Renal cortex interstitium (tissue), 11 donors: ENCODE results near the gene HERC6. TPM values are rescaled to one million over a fixed set of nuclear protein-coding genes. Genes with fewer than 3 reads are reported as not detected.
"Not testable (repeated sequence)": the region's sequence is repeated elsewhere in the genome, so short reads cannot be mapped to it uniquely, and the experiment has no call there.

Experiments used
- DNase-seq, 11 donors: peaks; one replicate each; pipeline ENCODE4 v3.0.0-alpha.2; 2013; ENCODE audit warnings: low read depth in 9 of 11, low spot score in 4 of 11; ENCODE audit errors: extremely low read depth in 1 of 11
- polyA plus RNA-seq, 3 donors: library from polyadenylated mRNA; unstranded; fragments of 120-200 nt; gene quantifications; one replicate each; pipeline ENCODE4 v1.2.1, GENCODE V29; 2013; ENCODE audit not compliant: insufficient read length in 3 of 3

The HERC6 gene
- polyA plus RNA-seq, 3 donors: 7.4 to 12.8 (median 9.3) TPM

GRCh38 chr4:88369180-88369812 is 9.4 kb upstream of the HERC6 start:
- peak in 4 of 11 donors; percentile 8 to 45 (median 25) for DNase-seq

GRCh38 chr4:88381123-88381522 is 2.5 kb downstream of the HERC6 start:
- DNase-seq: no peak

- DNase-seq: no peak
Measured at GRCh38 chr4:88382621-88383020, 4.0 kb downstream of the HERC6 start.

GRCh38 chr4:88390128-88390527 is 11.5 kb downstream of the HERC6 start:
- DNase-seq: no peak

- no peak for DNase-seq
Measured at GRCh38 chr4:88391703-88392102, 13.1 kb downstream of the HERC6 start.

- DNase-seq: no peak
Measured at GRCh38 chr4:88396681-88397080, 18.0 kb downstream of the HERC6 start.

GRCh38 chr4:88398381-88398780 is 19.7 kb downstream of the HERC6 start:
- DNase-seq: no peak

GRCh38 chr4:88409206-88409605 is 30.6 kb downstream of the HERC6 start:
- DNase-seq: no peak

- DNase-seq: no peak
Measured at GRCh38 chr4:88409789-88410188, 31.1 kb downstream of the HERC6 start.

GRCh38 chr4:88411491-88412096 is 32.9 kb downstream of the HERC6 start:
- no peak for DNase-seq

GRCh38 chr4:88413801-88414200 is 35.1 kb downstream of the HERC6 start:
- no peak for DNase-seq

GRCh38 chr4:88414755-88415154 is 36.1 kb downstream of the HERC6 start:
- DNase-seq: no peak

GRCh38 chr4:88415982-88416381 is 37.3 kb downstream of the HERC6 start:
- DNase-seq: no peak

- DNase-seq: no peak
Measured at GRCh38 chr4:88418411-88418810, 39.8 kb downstream of the HERC6 start.

GRCh38 chr4:88419874-88420273 is 41.2 kb downstream of the HERC6 start:
- no peak for DNase-seq

- DNase-seq: no peak
Measured at GRCh38 chr4:88420844-88421243, 42.2 kb downstream of the HERC6 start.

GRCh38 chr4:88422403-88422802 is 43.8 kb downstream of the HERC6 start:
- no peak for DNase-seq

GRCh38 chr4:88429401-88429800 is 50.7 kb downstream of the HERC6 start:
- no peak for DNase-seq

GRCh38 chr4:88435987-88436693 is 57.5 kb downstream of the HERC6 start:
- no peak for DNase-seq

- DNase-seq: not testable (repeated sequence)
Measured at GRCh38 chr4:88437873-88438272, 59.2 kb downstream of the HERC6 start.
